Kidney capillary endothelial cell (primary cell): Measurements from ENCODE around the gene MUC5AC.

Experiments used
- DNase-seq: peaks from one replicate; pipeline ENCODE4 v3.0.0-alpha.2; 2018; ENCODE audit warnings: low spot score

Gene MUC5AC

GRCh38 chr11:1121813-1122663 is 35.7 kb upstream of the MUC5AC start:
- no peak for DNase-seq

- no peak for DNase-seq
These were observed 35.1 kb upstream of the MUC5AC start for GRCh38 chr11:1122664-1123002.

- no peak for DNase-seq
These were observed 33.8 kb upstream of the MUC5AC start for GRCh38 chr11:1123970-1124369.

- no peak for DNase-seq
These were observed 31.9 kb upstream of the MUC5AC start for GRCh38 chr11:1125803-1126202.

GRCh38 chr11:1126491-1126926 is 31.2 kb upstream of the MUC5AC start:
- DNase-seq, result no peak

DNA sequence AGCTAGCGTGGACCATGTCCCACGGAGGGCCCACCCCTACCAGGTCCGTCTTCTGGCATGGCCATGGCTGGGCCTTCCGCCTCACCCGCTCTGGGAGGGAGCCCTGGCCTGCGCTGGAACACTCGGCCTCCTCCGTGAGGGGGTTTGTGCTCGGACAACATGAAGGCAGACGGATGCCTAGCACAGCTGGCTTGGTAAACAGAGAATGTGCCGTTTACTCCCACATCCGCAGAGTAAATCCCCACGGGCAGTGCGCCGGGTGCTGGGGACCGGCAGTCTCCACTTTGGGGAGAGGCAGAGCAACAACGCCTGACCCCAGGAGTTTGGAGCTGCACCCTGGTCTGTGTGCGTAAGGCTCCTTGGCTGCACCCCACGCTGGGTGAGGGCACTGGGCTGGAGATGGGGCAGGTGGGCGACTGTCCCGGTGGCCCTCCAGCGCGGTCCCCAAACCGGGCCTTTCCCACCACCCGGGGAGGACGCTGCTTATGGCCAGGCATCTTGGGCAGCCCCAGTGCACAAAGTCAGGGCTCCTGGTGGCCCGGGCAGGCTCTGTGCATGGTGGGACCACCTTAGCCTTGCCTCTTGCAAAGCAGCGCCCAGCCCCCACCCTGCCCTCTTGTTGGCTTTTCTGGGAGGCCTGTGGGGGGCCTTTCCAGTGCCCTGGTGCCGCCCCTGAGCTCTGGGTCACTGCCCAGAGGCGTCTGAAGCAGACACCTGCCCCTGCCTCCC is 30.7 kb upstream of the MUC5AC start:
- no peak for DNase-seq

GRCh38 chr11:1127664-1128162 is 30.0 kb upstream of the MUC5AC start:
- DNase-seq, result no peak

- no peak for DNase-seq
These were observed 29.2 kb upstream of the MUC5AC start for GRCh38 chr11:1128311-1129142.

- no peak for DNase-seq
These were observed 28.6 kb upstream of the MUC5AC start for GRCh38 chr11:1129143-1129610.

GRCh38 chr11:1129611-1130160 is 28.1 kb upstream of the MUC5AC start:
- DNase-seq, result no peak

GRCh38 chr11:1130276-1131032 is 27.3 kb upstream of the MUC5AC start:
- DNase-seq, result no peak

DNA sequence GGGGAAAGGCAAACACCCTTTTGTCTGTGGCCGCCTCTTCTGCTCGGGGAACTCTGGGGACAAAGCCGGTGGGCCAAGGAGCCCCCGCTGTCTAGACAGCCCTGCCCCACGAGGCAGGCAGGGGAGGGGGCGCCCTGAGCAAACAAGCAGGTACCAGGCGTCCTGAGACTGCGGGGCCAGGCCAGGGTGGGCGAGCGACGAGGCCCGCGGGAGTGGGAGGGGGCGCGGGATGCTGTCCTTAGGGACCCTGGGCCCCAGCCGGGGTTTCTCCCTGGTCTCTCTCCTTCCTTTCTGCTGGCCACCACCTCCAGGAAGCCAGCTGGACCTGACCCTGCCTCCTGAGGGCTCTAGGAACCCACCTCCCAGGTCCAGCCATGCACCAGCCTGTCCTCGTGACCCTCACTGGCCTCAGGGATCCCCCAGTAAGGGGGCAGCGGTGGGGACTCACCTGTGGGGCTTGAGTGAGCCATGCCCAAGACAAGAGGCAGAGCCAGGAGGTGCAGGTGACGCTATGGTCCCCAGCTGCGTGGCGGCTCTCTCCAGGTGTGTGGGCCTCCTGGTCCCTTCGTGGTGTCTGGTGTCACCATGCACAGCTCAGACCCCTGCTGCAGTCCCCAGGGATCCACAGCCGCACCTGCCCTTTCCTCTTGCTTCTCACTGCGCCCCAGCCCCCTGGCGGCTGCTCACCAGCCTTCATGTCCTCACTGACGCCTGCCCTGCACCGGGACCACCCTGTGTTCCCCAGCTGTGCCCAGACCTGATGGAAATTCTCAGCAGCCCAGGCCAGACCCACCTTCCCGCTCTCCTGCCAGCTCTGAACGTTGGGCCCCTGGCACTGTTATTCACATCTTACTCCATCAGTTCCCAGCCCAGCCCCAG is 26.5 kb upstream of the MUC5AC start:
- no peak for DNase-seq

GRCh38 chr11:1134848-1135445 is 22.8 kb upstream of the MUC5AC start:
- no peak for DNase-seq

GRCh38 chr11:1138097-1138496 is 19.7 kb upstream of the MUC5AC start:
- DNase-seq, result no peak

- no peak for DNase-seq
These were observed 18.2 kb upstream of the MUC5AC start for GRCh38 chr11:1139441-1140083.

DNA sequence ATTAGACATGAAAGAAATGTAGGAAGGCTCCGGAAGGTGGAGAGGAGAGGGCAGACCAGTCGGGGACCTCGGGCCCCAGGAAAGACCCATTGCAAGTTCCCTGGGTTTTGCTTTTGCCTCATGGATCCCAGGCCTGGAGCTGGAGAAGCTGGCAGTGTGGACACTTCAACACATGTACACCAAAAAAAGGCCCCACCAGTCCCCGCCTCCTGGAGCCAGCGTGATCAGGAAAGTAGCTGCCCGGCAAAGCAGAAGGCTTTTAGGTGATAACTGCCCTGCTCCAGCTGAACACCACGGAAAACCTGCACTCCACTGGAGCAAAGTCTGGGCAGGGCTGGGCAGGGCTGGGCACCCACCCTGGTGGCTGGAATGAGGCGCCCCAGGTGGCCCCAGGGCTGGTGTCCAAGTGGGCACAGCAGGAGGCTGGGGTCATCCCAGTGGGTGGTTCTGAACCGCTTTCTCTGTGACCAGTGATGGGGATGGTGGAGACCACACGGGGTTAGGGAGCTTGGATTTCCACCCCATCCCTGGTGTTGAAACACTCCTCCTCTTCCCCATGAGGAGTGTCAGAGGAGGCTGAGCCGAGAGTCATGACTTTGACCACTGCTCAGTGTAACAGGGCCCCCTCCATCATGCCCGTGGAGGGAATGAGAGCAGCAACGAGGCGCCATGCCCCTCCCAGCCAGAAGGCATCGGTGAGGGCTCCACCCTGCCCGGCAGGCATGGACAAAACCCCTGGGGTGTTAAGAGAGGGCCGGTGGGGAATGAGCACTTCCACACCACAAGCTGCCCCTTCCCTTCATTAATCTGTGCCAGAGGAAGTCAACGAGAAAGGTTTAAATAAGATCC is 16.9 kb upstream of the MUC5AC start:
- DNase-seq, result no peak

DNA sequence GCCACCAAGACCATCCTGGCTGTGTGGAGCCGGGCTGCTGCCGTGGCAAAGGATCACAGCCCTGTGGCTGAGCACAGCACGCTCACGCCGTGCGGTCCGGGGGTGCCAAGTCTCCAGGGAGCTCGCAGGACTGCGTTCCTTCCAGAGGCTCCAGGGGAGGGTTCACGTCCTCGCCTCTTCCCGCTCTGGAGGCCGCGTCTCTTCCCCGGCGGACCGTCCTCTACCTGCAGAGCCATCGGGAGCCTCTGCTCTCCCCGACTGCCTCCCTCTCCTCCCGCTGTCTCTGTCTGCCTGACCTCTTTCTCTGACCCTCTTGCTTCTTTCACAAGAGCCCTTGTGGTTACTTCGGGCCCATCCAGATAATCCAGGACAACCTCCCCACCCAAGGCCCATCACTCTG is 11.4 kb upstream of the MUC5AC start:
- DNase-seq, result no peak

DNA sequence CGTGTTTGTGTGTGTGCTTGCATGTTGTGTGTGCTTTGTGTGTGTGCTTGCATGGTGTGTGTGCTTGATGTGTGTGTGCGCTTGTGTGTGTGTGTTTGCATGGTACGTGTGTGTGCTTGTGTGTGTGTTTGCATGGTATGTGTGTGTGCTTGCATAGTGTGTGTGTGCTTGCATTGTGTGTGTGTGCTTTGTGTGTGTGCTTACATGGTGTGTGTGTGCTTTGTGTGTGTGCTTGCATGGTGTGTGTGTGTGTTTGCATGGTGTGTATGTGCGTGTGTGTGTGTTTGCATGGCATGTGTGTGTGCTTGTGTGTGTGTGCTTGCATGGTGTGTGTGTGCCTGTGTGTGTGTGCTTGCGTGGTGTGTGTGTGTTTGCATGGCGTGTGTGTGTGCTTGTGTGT is 10.0 kb upstream of the MUC5AC start:
- no peak for DNase-seq
